ENCODE results near the gene KRT78.
"Not testable (repeated sequence)": the region's sequence is repeated elsewhere in the genome, so short reads cannot be mapped to it uniquely, and the experiment has no call there.

The KRT78 gene, protein sequence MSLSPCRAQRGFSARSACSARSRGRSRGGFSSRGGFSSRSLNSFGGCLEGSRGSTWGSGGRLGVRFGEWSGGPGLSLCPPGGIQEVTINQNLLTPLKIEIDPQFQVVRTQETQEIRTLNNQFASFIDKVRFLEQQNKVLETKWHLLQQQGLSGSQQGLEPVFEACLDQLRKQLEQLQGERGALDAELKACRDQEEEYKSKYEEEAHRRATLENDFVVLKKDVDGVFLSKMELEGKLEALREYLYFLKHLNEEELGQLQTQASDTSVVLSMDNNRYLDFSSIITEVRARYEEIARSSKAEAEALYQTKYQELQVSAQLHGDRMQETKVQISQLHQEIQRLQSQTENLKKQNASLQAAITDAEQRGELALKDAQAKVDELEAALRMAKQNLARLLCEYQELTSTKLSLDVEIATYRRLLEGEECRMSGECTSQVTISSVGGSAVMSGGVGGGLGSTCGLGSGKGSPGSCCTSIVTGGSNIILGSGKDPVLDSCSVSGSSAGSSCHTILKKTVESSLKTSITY

GRCh38 chr12:52848661-52849255 lies at the start of gene KRT78:
Gene KRT78, minus strand, starts transcription at chr12:52848994. Its CDS starts 64 bp downstream, at chr12:52848930.
- DNase-seq (ENCODE audit: low read depth in 2 of 2) = no peak

DNA sequence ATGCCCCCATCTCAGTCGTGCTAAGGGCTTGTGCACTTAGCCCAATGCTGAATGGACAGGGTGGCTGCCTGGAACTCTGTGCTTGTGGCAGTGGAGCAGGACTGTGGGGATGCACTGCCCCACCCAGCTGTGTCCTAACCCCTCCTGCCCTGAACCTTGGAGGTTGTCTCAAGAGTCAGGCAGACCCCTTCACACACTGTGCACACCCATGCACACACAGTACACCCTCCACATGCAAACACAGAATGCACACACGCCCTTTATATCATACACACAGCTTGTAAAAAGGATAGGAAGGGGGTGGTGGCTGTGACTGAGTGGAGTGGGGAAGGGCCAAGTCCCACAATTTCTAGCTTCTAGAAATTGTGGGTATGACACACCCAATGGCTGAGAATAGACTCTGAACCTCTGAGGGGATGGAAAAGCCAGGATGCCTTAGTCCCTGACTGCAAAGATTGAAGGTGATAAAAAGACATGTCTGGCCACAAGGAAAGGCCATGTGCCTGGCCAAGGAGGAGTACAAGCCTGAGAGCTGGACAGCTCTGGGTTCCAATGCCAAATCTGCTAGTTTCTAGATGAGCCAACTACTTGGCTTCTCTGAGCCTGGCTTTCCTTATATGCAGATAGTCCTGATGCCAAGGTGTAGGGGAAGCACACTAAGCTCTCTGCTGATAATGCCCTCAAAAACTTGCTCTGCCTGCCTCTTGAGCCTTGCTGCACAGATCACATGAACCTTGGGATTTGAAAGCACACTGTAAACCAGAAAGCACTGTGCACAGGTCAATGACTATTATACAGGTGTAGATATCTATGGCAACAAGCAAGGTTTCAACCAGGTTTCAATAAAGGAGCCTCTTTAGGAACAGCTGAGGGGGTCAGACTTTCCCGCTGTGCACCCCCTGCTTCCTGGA lies 47.7 kb upstream of the KRT78 start:
- DNase-seq (ENCODE audit: low read depth in 2 of 2) = no peak

- DNase-seq (ENCODE audit: low read depth in 2 of 2) = no peak
Measured at GRCh38 chr12:52895726-52896189, 47.0 kb upstream of the KRT78 start.

GRCh38 chr12:52892974-52893373 lies 44.2 kb upstream of the KRT78 start:
- DNase-seq (ENCODE audit: low read depth in 2 of 2) = no peak

DNA sequence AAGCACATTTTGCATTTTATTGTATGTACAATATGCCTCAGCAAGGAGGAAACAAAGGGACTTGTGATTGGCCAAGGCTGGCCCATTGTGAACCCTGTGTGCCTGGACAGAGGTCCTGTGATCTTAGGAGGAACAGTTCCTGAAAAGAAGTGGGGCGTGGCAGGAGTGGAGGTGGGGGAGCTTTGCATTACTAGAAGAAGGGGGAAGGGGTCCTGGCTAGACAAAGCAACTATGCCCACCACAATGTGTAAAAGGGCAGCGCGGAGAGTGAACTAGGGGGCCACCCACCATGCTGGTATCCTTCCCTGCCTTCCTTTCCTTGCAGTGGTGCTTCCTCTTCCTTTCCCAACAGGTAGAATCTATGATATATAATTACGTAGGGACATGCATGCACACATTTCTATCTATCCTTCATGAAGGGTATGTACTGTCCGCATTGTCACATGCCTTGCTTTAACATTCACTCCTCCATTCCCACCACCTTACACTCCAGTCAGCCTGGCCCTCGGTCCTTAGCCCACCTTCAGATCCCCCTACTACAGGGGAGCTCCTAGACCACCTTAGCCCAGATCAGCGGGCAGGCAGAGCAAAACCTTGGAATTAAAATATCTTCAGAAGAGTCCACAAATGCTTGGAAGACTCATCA lies 43.5 kb upstream of the KRT78 start:
- DNase-seq (ENCODE audit: low read depth in 2 of 2) = no peak

DNA sequence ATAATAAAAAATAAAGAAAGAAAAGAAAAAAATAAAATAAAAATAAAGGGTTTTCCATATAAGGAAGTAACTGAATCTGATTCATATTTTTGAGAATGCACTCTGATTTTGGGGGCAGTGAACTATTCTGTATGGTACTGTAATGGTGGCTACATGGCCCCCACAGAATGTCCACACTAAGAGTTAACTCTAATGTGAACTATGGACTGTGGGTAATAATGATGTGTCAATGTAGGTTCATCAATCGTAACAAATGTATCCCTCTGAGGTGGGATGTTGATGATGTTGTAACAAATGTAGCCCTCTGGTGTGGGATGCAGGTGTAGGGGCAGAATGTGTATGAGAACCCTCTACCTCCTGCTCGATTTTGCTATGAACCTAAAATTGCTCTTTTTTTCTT lies 42.2 kb upstream of the KRT78 start:
- no peak for DNase-seq (ENCODE audit: low read depth in 2 of 2)

GRCh38 chr12:52890417-52890816 lies 41.6 kb upstream of the KRT78 start:
- DNase-seq (ENCODE audit: low read depth in 2 of 2) = no peak

- peak; percentile 62 to 67 for DNase-seq (ENCODE audit: low read depth in 2 of 2)
Measured at GRCh38 chr12:52884526-52885293, 35.9 kb upstream of the KRT78 start.

DNA sequence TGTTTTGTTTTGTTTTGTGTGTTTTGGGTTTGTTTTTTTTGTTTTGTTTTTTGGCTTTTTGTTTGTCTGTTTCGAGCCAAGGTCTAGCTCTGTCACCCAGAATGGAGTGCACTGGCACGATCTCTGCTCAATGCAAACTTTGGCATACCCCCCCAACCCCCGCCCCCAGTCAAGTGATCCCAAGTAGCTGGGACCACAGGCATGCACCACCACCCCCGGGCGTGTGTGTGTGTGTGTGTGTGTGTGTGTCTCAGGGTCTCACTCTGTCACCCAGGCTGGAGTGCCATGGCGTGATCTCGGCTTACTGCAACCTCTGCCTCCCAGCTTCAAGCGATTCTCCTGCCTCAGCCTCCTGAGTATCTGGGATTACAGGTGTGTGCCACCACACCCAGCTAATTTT lies 31.7 kb upstream of the KRT78 start:
- not testable (repeated sequence) for DNase-seq (ENCODE audit: low read depth in 2 of 2)

GRCh38 chr12:52879394-52880351 lies 30.9 kb upstream of the KRT78 start:
- peak; percentile 30 to 56 for DNase-seq (ENCODE audit: low read depth in 2 of 2)

- no peak for DNase-seq (ENCODE audit: low read depth in 2 of 2)
Measured at GRCh38 chr12:52878507-52879393, 30.0 kb upstream of the KRT78 start.

DNA sequence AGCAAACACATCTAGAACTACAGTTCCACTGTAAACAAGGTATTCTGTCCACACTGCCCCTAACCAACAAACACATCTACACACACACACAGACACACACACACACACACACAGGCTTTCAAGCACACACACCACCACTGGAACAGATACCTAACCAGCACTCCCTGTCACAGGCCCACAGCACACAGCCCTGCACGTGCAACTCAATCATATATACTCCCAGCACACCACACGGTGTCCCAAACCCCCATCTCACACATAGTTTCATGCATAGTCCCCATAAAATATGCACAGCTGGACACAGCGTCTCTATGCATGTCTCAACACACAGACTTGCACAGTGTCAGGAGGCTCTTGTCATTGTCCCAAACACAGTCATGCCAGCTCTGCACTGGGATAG lies 28.4 kb upstream of the KRT78 start:
- no peak for DNase-seq (ENCODE audit: low read depth in 2 of 2)

DNA sequence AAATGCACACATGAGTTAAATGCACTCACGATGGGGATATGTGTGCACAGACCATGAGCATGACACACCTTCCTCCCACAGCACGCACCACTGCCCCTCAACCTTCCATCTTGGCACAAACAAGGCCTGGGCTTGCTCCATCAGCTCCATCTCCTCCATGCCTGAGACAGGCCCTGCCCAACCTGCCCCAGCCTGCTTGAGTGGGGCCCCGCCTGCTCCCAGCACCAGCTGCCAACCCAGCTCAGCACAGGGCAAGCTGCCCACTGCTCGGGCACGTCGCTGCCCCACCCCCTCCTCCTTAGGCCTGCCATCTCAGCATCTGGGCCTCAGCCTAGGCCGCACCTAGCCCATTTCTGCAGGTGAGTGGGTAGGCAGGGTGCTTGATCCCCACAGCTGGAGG lies 27.6 kb upstream of the KRT78 start:
- DNase-seq (ENCODE audit: low read depth in 2 of 2) = no peak

DNA sequence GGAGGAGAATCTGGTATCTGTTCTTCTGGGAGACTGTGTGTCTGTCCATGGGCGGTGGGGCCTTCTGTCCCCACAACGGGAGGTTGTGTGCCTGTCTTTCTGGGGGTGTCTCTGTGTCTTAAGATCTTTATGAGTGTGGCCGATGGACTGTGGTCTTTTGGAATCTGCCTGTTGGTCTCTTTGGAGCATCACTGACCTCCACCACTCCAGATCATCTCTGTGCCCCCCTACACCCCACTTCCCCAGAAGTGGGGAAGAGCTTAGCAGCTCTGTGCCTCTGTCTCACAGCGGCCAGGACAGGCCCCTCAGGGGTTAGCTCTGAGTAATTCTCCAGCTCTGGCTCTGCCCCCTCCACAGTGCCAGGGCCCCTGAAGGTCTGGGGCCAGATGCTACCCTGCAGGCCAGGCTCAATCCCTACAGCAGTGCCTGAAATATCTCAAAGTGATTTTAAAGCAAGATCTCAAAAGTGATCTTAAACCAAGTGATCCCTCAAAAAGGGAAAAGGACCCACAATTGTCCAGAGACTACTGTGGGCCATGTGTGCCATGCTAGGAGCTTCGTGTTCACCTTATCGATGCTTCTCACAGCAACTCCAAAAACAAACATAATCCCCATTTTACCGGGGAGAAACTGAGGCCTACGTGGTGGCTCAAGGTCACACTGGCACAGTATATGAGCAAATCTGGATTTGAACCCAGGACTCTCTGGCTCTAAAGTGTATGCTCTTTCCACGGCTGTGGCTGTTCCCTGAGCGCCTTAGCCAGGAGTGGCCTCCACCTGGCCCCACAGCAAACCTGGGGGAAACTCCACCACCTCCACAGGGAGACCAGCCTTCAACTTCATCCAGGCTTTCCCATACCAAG lies 26.0 kb upstream of the KRT78 start:
- DNase-seq (ENCODE audit: low read depth in 2 of 2) = no peak

DNA sequence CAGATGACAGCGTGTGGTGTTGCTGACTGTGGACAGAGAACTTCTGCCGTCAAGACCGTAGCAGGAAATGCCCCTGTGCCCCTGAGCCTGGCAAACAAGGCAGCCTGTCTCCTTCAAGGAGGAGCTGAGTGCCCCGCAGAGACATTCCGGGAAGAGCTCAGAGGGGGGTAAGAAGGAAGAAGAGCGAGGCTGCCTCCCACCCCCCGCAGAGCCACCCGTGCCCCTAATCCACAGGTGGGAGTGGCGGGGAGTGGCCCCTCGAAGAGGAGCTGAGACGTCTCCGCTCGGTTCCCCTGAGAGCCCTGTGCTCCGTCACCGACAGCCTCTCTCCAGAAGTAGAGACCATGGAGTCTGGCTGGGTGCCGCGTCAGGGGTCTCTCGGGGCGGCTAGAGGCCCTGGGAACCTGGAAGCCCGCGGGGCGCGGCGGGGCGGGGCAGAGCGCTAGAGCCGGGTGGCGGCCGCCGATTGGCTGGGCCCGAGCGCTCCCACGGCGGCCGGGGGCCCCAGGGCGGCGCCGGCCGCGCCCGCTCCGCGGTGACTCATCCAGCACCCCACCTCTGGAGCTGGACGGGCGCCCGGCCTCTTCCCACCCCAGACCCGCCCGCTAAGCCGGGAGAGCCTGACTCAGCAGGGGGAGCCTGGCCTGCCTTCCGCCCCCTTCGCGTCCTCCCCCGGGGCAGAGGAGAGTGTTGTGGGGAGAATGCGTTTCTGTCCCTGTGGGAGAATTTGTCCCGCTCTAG lies 25.2 kb upstream of the KRT78 start:
- DNase-seq (ENCODE audit: low read depth in 2 of 2) = peak in 1 of 2 donors; percentile 48

DNA sequence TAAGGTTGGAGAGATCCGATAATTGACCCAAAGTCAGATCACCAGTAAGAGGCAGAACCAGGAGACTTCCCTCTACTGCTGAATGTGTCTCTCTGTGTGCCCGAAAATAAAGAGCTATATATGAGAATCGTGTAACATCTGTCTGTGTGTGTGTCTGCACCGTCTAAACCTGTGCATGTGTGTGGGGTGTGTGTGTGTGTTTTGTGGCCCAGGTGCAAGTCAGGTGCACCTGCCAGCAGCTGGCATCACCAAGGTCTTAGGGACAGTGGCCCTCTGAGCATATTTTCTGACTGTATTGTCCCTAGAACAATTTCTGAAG lies 24.7 kb upstream of the KRT78 start:
- DNase-seq (ENCODE audit: low read depth in 2 of 2) = no peak
